Right forelimb (tissue), 1 donor: Measurements from ENCODE around the gene TRIM66.

Source experiments
- DNase-seq: peaks from one replicate; pipeline ENCODE4 v3.0.0-alpha.2; 2018

The TRIM66 gene

DNA sequence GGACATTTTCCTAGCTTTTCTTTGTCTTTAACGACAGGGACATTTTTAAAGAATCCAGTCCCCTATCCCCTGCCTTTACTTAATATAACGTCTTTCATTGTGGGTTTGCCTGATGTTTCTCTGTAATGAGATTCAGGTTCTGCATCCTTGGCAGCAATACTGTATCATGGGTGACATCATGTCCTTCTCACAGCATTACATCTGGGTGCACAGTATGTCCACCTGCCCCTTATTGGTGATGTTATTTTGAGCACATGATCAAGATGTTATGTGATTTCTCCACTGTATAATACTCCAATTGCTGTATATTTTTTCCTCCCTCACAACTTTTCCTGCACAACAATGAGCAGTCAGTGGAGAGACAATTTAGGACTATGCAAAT, 78.8 kb downstream of the TRIM66 start:
- no peak for DNase-seq

DNA sequence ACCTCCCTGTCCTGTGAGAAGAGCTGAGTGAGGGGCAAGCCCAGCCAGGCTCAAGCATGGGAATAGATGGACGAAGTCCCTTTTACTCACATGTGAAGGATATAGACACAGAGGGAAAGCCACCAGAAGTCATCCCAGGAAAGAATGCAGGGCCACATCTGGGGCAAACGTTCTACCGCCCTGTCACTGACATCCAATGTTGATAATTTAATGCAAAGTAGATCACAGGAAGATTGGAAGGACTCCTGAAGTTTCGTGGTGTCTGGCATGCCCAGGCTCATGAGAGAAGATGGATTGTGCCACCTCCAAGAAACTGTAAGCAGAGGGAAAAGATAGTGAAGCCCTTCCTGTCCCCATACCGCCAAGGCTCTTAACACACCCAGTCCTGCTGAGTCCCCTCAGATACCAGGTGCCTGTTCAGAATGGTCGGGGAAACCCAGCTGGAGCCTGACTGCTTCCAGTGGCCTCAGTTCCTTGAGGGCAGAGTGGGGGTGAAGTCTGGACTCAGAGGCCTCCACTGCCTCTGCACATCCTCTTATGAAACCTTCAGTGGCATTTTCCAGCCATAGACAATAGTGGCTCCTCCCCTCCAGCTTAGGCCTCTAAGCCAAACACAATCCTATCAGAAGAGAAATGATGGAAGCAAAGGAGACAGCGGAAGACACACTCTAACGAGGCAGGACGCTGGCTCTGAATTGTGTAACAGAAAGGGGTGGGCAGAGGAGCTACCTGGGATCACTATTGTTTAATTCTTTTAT, 80.9 kb downstream of the TRIM66 start:
- DNase-seq: no peak

DNA sequence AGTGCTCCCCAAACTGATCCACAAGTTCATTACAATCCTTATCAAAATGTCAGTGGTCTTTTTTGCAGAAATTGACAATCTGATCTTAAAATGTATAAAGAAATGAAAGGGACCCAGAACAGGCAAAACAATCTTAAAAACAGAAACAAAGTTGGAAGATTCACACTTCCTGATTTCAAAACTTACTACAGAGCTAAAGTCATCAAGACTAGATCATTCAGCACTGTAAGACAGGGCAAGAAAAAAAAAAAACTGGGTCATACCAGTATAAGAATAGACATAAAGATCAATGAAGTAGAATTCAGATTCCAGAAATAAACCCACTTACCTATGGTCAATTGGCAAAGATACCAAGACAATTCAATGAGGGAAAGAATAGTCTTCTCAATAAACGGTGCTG, 84.0 kb downstream of the TRIM66 start:
- no peak for DNase-seq

DNA sequence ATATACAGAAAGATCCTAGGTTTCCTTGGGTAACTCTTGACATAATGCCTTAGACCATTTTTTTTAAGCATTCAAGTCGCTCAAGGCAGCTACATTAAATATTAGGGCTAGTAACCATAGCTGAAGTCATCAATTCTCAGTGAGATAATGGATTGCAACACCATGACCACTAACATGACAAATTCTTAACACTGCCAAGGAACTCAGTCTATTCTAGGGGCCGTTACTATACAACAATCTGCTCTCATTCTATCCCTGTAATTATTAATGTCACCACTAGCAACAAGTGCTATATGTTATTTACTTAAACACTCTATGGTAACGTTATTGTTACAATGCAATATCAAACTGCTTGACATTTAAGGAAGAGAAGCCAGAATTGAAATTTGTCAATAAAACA, 85.3 kb downstream of the TRIM66 start:
- DNase-seq: no peak

DNA sequence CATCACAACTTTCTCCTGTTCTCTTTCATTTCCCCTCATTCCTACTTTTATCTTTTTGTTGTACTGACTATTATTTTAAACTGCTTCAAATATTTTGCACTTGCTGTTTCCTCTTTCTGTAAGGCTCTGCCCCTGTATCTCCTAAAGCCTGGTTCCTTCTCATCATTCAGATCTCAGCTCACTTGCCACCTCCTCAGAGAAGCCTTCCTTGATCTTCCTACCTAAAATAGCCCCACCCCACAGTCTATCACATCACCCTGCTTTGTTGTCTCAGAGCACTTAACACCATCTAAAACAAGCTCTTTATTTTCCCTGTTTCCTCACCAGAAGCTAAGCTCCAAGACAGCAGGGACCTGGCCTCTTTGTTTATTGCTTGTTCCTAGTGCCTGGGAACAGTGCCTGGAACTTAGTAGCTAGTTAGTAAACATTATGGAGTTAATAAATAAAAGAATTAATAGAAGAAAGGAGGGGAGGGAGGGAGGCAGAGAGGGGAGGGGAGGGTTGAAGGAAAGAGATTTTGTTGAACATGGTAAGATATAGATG, 85.9 kb downstream of the TRIM66 start:
- no peak for DNase-seq

DNA sequence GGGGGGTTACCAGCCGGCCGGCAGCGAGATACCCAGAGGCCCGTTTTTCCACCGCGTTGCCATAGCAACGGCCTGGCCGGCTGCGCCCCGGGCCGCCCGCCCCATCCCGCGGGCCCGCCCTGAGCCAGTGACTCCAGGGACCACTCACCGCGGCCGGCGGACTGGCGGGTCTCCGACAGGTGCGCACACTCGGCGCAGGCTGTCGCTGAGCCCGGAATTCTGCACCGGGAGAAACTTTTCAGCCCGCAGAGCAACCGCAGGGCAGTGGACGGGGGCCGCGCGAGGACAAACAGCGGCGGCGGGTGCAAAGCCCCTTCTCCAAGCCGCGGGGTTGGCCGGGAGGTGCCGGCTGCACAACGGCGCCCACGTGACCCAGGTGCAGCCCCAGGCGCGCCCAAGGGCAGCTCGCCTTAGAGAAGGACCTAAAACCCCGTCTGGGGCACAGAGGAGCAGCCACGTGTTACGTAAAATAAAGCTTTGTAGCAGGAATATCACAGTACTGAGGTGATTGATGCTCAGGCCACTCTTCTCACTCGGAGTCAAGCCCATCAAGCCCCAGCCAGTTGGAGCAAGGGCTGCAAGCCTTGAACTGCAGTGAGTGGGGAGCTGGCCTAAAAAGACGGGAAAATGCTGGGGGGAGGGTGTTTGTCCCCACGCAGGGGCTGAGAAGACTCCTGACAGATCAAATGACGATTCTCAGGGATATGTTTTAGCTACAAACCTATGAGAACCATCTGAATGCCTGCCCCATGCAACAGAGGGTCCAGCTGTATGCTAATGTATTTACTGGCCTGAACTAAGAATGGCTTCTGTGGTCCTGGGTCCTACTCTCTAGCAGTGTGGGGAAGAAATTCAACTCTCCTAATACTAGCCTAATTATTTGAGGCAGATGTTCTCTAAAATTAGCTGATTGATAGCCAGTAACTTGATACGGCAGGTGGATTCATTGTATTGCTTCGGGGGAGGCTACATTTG, 88.2 kb downstream of the TRIM66 start, which contains the start of gene STK33:
Gene STK33, minus strand, starts transcription at position 294 of the 975 bp plus-strand sequence. CDS start 119,323 bp downstream, outside the sequence.
- DNase-seq: peak; percentile 64

DNA sequence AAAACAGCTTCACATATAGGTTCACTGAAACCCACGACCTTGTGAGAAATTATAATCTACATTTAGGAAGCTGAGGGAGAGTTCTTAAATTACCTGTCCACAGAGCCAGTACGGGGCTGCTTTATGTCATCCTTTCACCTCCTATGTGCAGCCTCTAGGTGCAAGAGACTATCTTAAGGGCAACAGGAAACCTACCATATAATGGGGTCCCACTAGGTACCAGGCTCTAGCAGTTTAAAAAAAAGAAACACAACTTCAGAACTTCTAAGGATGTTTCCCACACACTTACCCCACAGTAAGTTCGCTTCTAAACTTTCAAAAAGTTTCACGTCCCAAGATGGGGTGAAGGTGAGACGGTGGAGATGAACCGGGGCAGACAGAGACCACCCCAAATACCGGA, 89.0 kb downstream of the TRIM66 start:
- DNase-seq: no peak

DNA sequence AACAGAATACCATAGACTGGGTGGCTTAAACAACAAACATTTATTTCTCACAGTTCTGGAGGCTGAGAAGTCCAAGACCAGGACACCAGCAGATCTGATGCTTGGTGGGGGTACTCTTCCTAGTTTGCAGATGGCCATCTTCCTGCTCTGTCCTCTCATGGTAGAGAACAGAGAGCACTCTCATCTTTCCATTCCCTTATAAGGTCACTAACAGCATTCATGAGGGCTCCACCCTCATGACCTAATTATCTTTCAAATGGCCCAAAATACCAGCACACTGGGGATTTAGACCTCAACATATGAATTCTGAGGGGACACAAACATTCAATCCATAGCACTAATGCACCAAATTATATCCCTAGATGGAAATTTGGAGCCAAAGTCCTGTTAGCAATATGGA, 94.5 kb downstream of the TRIM66 start:
- DNase-seq: no peak

DNA sequence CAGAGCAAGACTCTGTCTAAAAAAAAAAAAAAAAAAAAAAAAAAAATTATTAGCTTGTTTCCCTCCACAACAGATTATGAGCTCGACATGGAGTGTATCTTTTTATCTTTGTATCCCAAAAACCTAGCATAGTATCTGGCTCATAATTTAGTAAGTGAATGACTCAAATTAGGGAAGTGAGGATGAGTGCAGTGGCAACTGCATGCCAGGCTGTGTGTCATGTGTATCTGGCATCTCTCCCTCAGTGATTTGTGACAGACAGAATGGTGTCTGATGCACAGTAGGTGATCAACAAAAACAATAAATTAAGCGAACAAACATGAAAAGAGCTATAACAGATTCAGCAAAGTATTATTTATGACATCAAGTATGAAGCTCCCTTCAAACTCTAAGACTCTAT, 95.7 kb downstream of the TRIM66 start:
- DNase-seq: no peak

DNA sequence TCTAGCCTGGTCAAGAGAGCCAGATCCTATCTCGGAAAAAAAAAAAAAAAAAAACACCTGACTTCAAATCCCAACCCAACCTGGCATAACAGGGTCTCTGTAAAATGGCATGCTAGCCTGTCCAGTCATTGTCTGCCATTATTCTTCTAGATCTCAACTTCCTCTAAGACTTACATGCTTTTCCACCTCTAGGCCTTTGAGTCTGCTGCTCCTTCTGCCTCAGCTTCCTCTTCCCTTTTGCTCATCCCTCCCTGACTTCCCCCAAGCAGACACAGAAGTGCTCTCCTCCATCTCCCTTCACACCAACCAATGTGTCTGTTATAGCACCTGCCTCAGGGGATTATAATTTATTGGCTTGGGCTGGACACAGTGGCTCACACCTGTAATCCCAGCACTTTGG, 96.3 kb downstream of the TRIM66 start:
- no peak for DNase-seq

DNA sequence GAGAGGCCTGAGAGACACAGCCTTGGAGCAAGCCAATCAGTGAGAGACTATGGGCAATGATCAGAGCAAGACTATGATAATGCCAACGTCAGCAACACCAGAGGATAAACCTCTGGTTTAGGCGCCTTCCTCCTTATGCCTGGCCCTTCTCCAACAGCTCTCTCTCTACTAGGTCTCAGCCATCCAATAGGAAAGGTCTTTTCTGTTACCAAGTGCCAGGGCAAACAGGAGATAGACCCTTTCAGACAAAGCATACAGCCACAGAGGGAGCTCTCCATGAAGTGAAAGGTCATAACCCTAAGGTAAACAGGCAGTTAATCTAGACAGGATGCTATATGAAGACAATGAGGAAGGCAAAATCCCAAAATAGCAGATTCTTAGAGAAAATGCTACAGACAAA, 98.0 kb downstream of the TRIM66 start:
- no peak for DNase-seq

DNA sequence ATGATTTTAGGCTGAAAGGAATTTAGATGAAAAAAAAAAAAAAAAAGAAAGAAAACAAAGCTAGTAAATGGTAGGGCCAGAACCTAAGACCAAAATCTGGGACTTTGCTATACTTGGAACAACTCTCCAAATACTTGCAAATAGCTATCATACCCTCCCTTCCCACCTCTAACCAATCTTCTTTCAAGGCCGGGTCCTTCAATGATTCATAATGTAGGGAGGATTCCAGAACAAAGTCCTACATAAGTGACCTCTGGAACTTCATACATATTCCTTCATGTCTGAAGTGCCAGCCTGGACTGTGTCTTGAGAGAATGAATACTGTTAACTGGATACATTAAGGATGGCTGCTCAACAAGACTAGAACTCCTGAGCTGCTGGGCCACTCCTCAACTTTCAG, 98.4 kb downstream of the TRIM66 start:
- no peak for DNase-seq

DNA sequence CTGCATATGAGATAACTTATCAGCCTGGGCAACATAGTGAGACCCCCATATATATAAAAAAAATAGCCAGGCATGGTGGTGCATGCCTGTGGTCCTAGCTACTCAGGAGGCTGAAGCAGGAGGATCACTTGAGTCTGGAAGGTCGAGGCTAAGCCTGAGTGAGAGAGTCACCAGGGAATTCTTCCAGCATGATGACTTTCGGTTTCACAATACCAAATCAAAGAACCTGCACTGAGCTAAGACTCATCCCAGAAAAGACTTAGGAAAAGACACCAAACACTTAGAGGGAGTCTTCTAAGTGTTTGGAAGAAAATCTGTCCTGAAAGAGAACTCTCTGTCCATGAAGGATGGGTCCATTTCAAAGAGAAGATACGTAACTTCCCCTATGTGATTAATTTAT, 101.2 kb downstream of the TRIM66 start:
- DNase-seq: no peak

DNA sequence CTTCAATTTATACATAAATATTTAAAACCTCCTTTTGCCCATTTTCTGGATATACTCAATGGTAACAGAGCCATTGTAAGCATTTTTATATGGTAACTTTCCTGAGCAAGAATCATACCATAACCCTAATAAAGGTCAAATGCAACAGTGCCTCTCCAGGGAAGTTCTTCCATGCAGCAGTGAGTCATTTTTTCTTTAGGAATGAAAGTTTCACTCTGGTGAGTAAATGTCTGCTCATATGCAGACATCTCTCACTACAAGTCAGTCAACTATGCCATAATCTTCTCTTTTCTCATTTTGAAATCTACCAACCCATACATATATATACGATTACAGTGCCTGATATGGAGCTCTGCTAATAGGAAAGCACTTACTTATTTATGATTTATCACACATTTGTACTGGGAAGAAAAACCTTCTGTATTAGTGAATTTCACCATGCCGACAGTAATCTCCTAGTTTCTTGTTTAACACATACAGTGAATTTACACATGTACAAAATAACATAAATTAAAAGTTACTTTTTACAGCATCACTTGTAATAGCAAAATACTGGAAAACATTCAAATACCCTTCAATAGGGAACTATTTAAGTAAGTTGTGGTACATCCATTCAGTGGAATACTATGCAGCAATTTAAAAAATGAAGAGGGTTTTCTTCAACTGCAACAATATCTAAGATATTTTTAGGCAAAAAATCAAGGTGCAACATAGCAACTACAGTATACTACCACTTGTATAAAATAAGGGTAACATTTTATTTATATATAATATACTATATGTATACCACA, 104.5 kb downstream of the TRIM66 start:
- no peak for DNase-seq

DNA sequence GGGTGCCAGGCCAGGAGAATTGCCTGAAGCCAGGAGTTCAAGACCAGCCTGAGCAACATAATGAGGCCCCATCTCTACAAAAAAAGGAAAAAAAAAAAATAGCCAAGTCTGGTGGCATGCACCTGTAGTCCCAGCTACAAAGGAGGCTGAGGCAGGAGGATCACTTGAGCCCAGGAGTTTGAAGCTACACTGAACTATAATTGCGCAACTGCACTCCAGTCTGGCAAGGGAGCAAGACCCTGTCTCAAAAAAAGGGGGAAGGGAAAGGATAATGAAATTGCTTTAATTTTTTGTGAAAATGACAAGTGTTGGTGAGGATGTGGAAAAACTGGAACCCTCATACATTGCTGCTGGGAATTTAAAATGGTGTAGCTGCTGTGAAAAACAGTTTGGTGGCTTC, 107.7 kb downstream of the TRIM66 start:
- no peak for DNase-seq

DNA sequence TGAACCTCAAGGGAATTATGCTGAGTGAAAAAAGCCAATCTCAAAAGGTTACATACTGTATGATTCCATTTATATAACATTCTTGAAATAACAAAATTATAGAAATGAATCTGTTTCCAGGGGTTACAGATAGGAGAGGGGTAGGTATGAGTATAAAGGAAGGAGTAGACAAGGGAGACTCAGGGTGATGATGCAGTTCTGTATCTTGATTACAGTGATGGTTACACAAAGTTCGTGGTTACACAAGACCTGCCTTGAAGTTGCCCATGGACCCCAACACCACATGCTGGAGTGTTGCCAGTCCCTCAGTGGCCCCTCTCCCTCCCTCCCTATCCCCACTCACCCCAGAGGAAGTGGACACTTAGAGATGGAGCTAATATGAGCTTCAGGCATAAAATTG, 108.7 kb downstream of the TRIM66 start:
- DNase-seq: no peak

DNA sequence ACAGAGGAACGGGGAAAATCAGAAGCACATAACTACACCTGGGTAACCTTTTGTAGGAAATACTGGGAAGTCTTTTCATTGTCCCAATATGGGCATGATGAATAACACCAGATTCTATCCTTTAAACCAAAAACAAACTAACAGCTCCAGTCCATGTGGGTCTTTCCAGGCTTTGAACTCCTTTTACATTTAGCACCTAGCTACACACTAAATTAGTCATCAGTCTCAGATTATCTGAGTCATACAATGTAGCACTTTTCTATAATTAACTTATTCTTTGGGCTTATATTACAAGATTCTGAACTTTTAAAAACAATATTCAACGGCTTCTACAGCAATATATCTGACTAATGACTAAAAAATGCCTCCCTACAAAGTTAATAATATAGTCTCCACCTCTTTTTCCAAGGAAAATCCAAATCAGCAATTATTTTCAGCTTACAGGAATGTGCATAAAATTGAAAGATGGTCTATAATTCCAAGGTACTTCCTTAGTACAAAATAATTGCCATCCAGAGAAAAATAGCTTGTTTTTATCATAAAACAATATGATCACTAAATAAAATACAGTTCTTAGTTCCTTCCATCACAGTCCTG, 114.8 kb downstream of the TRIM66 start:
- no peak for DNase-seq

DNA sequence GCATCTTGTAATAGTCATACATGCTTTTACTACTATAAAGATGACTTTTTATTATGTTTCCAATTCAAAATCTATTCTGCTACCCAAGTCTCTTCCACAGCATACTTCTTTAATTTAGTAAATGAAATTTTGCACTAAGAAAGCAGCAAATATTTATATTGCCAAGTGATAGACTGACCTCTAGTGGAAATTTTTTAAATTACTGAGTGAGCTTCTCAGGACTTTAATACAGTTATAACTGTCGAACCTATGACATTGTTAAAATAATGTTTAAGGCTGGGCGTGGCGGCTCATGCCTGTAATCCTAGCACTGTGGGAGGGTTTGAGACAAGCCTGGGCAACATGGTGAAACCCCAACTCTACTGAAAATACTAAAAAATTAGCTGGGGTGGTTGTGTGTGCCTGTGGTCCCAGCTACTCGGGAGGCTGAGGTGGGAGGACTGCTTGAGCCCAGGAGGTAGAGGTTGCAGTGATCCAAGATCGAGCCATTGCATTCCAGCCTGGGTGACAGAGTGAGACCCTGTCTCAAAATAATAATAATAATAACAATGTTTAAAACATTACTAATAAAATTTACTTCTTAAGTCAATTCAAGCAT, 115.8 kb downstream of the TRIM66 start:
- no peak for DNase-seq

DNA sequence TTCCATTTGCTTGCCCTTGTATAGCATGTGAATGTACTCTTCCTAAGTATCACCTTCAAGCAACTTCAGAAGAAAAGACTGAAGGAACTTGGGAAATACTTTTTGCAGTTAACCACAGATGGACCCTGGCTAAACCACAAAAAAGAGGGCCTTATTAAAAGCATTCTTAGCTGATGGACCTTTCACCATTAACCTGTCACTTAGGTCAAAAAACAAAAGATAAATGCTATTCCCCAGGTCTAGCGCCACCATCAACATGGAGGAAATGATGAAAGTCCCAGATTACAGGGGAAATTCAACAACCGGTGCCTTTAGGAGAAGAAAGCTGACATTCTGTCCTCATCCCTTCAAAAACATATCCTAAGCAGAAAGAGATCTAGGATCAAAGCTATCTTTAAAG, 117.9 kb downstream of the TRIM66 start:
- no peak for DNase-seq
